GM23338 (cell line): ENCODE measurements around the gene LIMCH1. TPM values are rescaled to one million over a fixed set of nuclear protein-coding genes. Genes with fewer than 3 reads are reported as not detected.
A peak's percentile ranks its signal among the peaks of the same experiment; 100 is the strongest.

Experiments used
- ATAC-seq: fragments of 200-7000 bp; cut with Tn5 transposase; 3 replicates; pipeline ENCODE4 v1.9.1; 2020
- DNase-seq: peaks from one replicate; pipeline ENCODE4 v3.0.0-alpha.2; 2015; ENCODE audit warnings: low spot score
- H2AFZ ChIP-seq: fragments of 200-600 bp; sonication (generic); 2 replicates; pipeline ENCODE4 v1.8.0; 2016; ENCODE audit warnings: antibody characterized with exemption, mild to moderate bottlenecking, moderate library complexity
- H3F3A ChIP-seq: fragments of 200-600 bp; sonication (generic); replicated peaks from 2 replicates; pipeline ENCODE4 v1.8.0; 2017; ENCODE audit warnings: antibody characterized with exemption, mixed run types, low read depth
- H3K27ac ChIP-seq: fragments of 200-600 bp; sonication (generic); 2 replicates; pipeline ENCODE4 v1.6.1; 2016; ENCODE audit warnings: low read depth
- H3K27me3 ChIP-seq: fragments of 200-600 bp; sonication (generic); 2 replicates; pipeline ENCODE4 v1.8.0; 2016; ENCODE audit warnings: mild to moderate bottlenecking, mixed run types, moderate library complexity; ENCODE audit not compliant: insufficient read depth
- H3K36me3 ChIP-seq: fragments of 200-600 bp; sonication (generic); 2 replicates; pipeline ENCODE4 v1.8.0; 2016; ENCODE audit warnings: mild to moderate bottlenecking; ENCODE audit not compliant: insufficient read depth
- H3K4me1 ChIP-seq: fragments of 200-600 bp; sonication (generic); 2 replicates; pipeline ENCODE4 v1.8.0; 2016; ENCODE audit warnings: mild to moderate bottlenecking, moderate library complexity; ENCODE audit not compliant: insufficient read depth
- H3K4me2 ChIP-seq: fragments of 200-600 bp; sonication (generic); 2 replicates; pipeline ENCODE4 v1.7.1; 2017; ENCODE audit warnings: mixed run types
- H3K4me3 ChIP-seq: fragments of 200-600 bp; sonication (generic); 2 replicates; pipeline ENCODE4 v1.6.1; 2016; ENCODE audit warnings: mixed run types
- H3K79me2 ChIP-seq: fragments of 200-600 bp; sonication (generic); replicated peaks from 2 replicates; pipeline ENCODE4 v1.8.0; 2017; ENCODE audit warnings: mild to moderate bottlenecking; ENCODE audit not compliant: insufficient read depth
- H3K9me2 ChIP-seq: fragments of 200-600 bp; sonication (generic); 2 replicates; pipeline ENCODE4 v1.8.0; 2017; ENCODE audit not compliant: insufficient read depth
- H4K20me1 ChIP-seq: fragments of 200-600 bp; sonication (generic); replicated peaks from 2 replicates; pipeline ENCODE4 v1.8.0; 2017; ENCODE audit warnings: mild to moderate bottlenecking; ENCODE audit not compliant: insufficient read depth
- H3K27ac Mint-ChIP-seq: 2 replicates; pipeline ENCODE4 v1.8.0; 2020; ENCODE audit warnings: inconsistent platforms, mild to moderate bottlenecking, moderate library complexity, mixed read lengths
- H3K27me3 Mint-ChIP-seq: 3 replicates; pipeline ENCODE4 v1.8.0; 2022; ENCODE audit warnings: low read depth, mild to moderate bottlenecking, moderate library complexity, mixed read lengths, inconsistent platforms; ENCODE audit not compliant: insufficient read depth, poor library complexity
- H3K36me3 Mint-ChIP-seq: 3 replicates; pipeline ENCODE4 v1.8.0; 2021; ENCODE audit warnings: low read depth, mild to moderate bottlenecking, inconsistent platforms, moderate library complexity, mixed read lengths
- H3K4me1 Mint-ChIP-seq: 3 replicates; pipeline ENCODE4 v1.8.0; 2020; ENCODE audit warnings: mild to moderate bottlenecking, inconsistent platforms, mixed read lengths
- H3K4me3 Mint-ChIP-seq: 3 replicates; pipeline ENCODE4 v1.8.0; 2021; ENCODE audit warnings: moderate library complexity, mild to moderate bottlenecking, inconsistent platforms, mixed read lengths
- H3K9me3 Mint-ChIP-seq: 3 replicates; pipeline ENCODE4 v1.8.0; 2020; ENCODE audit warnings: moderate library complexity, mild to moderate bottlenecking, inconsistent platforms, mixed read lengths
- EZH2 ChIP-seq: fragments of 200-600 bp; sonication (generic); IDR thresholded peaks from one replicate; pipeline ENCODE4 v1.8.0; 2017; ENCODE audit warnings: antibody characterized with exemption, mild to moderate bottlenecking, low read depth; ENCODE audit not compliant: unreplicated experiment
- EZH2phosphoT487 ChIP-seq: fragments of 200-600 bp; sonication (generic); IDR thresholded peaks from one replicate; pipeline ENCODE4 v1.8.1; 2018; ENCODE audit warnings: antibody characterized with exemption; ENCODE audit not compliant: unreplicated experiment
- JUNB ChIP-seq: IDR thresholded peaks from one replicate; pipeline ENCODE4 v1.6.1; 2016; ENCODE audit warnings: antibody characterized with exemption; ENCODE audit not compliant: unreplicated experiment
- ZNF331 ChIP-seq: fragments of 250-450 bp; sonication (Bioruptor Pico); IDR thresholded peaks from 2 replicates; pipeline ENCODE4 v1.5.0; 2020; ENCODE audit warnings: low read depth, mild to moderate bottlenecking, moderate library complexity
- polyA plus RNA-seq: library from polyadenylated mRNA; unstranded; fragments of >200 nt; fragmentation: Nextera tagmentation; extraction: Ambion mirVana; gene quantifications from 2 replicates; pipeline ENCODE4 v1.2.1, GENCODE V29; 2016
- total RNA-seq: library from RNA; depleted of rRNA; stranded (reverse); fragments of >200 nt; shearing (Covaris generic); gene quantifications from 2 replicates; pipeline ENCODE4 v1.2.3, GENCODE V29; 2014
- TF ChIP-seq, protein P1 (sequence below): IDR thresholded peaks from one replicate; pipeline ENCODE4 v1.6.1; 2018; ENCODE audit warnings: antibody characterized with exemption; ENCODE audit not compliant: unreplicated experiment
- TF ChIP-seq, protein P2 (sequence below), 2 experiments: fragments of 200-600 bp in 1 of 2; sonication (generic) in 1 of 2; conservative IDR thresholded peaks; 2 replicates each; pipeline versions ENCODE4 v1.5.1 to v1.6.1; 2016 to 2017; ENCODE audit warnings: antibody characterized with exemption in 2 of 2, low read depth in 2 of 2, mild to moderate bottlenecking in 2 of 2, moderate library complexity in 1 of 2

LIMCH1 gene
- total and polyA plus RNA-seq, 2 experiments from 2014 or later = 1.5 TPM

GRCh38 chr4:41747230-41748055, 209.5 kb downstream of the LIMCH1 start (continued):
- TF ChIP-seq, protein P1, sequence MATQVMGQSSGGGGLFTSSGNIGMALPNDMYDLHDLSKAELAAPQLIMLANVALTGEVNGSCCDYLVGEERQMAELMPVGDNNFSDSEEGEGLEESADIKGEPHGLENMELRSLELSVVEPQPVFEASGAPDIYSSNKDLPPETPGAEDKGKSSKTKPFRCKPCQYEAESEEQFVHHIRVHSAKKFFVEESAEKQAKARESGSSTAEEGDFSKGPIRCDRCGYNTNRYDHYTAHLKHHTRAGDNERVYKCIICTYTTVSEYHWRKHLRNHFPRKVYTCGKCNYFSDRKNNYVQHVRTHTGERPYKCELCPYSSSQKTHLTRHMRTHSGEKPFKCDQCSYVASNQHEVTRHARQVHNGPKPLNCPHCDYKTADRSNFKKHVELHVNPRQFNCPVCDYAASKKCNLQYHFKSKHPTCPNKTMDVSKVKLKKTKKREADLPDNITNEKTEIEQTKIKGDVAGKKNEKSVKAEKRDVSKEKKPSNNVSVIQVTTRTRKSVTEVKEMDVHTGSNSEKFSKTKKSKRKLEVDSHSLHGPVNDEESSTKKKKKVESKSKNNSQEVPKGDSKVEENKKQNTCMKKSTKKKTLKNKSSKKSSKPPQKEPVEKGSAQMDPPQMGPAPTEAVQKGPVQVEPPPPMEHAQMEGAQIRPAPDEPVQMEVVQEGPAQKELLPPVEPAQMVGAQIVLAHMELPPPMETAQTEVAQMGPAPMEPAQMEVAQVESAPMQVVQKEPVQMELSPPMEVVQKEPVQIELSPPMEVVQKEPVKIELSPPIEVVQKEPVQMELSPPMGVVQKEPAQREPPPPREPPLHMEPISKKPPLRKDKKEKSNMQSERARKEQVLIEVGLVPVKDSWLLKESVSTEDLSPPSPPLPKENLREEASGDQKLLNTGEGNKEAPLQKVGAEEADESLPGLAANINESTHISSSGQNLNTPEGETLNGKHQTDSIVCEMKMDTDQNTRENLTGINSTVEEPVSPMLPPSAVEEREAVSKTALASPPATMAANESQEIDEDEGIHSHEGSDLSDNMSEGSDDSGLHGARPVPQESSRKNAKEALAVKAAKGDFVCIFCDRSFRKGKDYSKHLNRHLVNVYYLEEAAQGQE = no peak

DNA sequence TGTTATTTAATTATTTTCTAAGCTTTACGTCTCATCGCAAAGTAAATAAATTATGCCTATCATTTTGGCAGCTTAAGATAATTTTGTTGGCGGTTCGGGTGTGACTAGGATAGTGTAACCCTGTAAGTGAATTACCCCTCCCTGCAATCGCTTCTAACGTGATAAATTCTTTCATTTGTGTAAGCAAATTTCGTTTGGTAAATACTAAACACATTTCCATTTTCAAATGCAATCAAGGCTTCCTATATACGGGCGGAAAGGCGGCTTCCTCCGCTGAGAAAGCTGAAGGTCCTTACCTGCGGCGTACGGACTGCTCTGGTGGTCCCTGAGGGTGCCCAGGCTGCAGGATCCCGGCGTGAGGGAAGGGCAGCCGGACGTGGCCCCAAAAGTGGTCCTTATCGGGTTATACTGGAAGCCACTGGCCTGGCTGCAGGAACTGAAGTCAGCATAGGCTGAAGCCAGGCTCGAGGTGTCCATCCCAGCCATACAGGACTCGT, 210.2 kb downstream of the LIMCH1 start:
- peaks cover 74% of the 10 kb centered on the region for H3K4me1 ChIP-seq
- TF ChIP-seq EZH2 (peak; percentile 71), EZH2phosphoT487 (peak; percentile 97), ZNF331 (CRISPR knock-in tag) (no peak)
- no peaks in the 10 kb centered on the region for H3K79me2 ChIP-seq
- DNase-seq = peak; percentile 27
- Mint-ChIP-seq H3K27me3 (peaks cover 97% of the 10 kb centered on the region), H3K4me1 (peaks cover 55% of the 10 kb centered on the region), H3K27ac (no peak overlapping the region), H3K9me3 (peaks cover 13% of the 10 kb centered on the region; the same call in 2 of the 3 replicates), H3K36me3 (no peaks in the 10 kb centered on the region; the same call in 2 of the 3 replicates), H3K4me3 (no peak overlapping the region)
- H3F3A ChIP-seq = peaks cover 30% of the 10 kb centered on the region
- peak overlapping the region; percentile 24; the same call in 1 of the 2 replicates for H3K4me3 ChIP-seq
- peak overlapping the region; percentile 56; the same call in 1 of the 2 replicates for H3K4me2 ChIP-seq
- no peaks in the 10 kb centered on the region for H3K36me3 ChIP-seq
- H3K27ac ChIP-seq = no peak overlapping the region
- H3K27me3 ChIP-seq = peaks cover 100% of the 10 kb centered on the region
- no peaks in the 10 kb centered on the region for H3K9me2 ChIP-seq
- no peak for ATAC-seq
- H2AFZ ChIP-seq = no peak overlapping the region
- H4K20me1 ChIP-seq = peaks cover 38% of the 10 kb centered on the region

GRCh38 chr4:41748571-41749475, 210.9 kb downstream of the LIMCH1 start, which contains the start of gene PHOX2B:
Gene PHOX2B (minus strand): TSS chr4:41748725. CDS start chr4:41748610, 115 bp downstream.
- Histone ChIP-seq H3K4me3 (peak within 1 kb of the TSS; percentile 46; the same call in 1 of the 2 replicates), H3K36me3 (no peaks in the 10 kb centered on the region), H3K9me2 (no peaks in the 10 kb centered on the region), H3K27ac (no peak within 1 kb of the TSS), H3K27me3 (peaks cover 100% of the 10 kb centered on the region), H3K79me2 (no peaks in the 10 kb centered on the region), H3F3A (peaks cover 30% of the 10 kb centered on the region), H4K20me1 (peaks cover 38% of the 10 kb centered on the region), H3K4me1 (peaks cover 74% of the 10 kb centered on the region), H2AFZ (no peak within 1 kb of the TSS), H3K4me2 (peak within 1 kb of the TSS; percentile 88)
- Mint-ChIP-seq H3K9me3 (peaks cover 13% of the 10 kb centered on the region; the same call in 2 of the 3 replicates), H3K27me3 (peaks cover 97% of the 10 kb centered on the region), H3K4me1 (peaks cover 55% of the 10 kb centered on the region), H3K27ac (no peak within 1 kb of the TSS), H3K36me3 (no peaks in the 10 kb centered on the region; the same call in 2 of the 3 replicates), H3K4me3 (peak within 1 kb of the TSS; percentile 62)
- peak; percentile 90 for TF ChIP-seq EZH2
- TF ChIP-seq, protein P2, sequence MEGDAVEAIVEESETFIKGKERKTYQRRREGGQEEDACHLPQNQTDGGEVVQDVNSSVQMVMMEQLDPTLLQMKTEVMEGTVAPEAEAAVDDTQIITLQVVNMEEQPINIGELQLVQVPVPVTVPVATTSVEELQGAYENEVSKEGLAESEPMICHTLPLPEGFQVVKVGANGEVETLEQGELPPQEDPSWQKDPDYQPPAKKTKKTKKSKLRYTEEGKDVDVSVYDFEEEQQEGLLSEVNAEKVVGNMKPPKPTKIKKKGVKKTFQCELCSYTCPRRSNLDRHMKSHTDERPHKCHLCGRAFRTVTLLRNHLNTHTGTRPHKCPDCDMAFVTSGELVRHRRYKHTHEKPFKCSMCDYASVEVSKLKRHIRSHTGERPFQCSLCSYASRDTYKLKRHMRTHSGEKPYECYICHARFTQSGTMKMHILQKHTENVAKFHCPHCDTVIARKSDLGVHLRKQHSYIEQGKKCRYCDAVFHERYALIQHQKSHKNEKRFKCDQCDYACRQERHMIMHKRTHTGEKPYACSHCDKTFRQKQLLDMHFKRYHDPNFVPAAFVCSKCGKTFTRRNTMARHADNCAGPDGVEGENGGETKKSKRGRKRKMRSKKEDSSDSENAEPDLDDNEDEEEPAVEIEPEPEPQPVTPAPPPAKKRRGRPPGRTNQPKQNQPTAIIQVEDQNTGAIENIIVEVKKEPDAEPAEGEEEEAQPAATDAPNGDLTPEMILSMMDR (conservative IDR thresholded peaks at IDR 0.05; ENCODE audit: low read depth in 2 of 2) = no peak
- no peak for TF ChIP-seq JUNB
- ATAC-seq (no peak), DNase-seq (peak; percentile 51)
